BE2C (cell line): Measurements from ENCODE around the gene CGB3.
"Not testable (repeated sequence)": the region's sequence is repeated elsewhere in the genome, so short reads cannot be mapped to it uniquely, and the experiment has no call there.

Source experiments
- DNase-seq: peaks from one replicate; pipeline ENCODE4 v3.0.0-alpha.2; 2020
- H3K27me3 ChIP-seq: fragments of 250-450 bp; sonication (Bioruptor Pico); 2 replicates; pipeline ENCODE4 v1.5.1; 2020; ENCODE audit warnings: mild to moderate bottlenecking
- H3K36me3 ChIP-seq: fragments of 250-450 bp; sonication (Bioruptor Pico); 2 replicates; pipeline ENCODE4 v1.5.1; 2020; ENCODE audit warnings: mild to moderate bottlenecking
- H3K4me1 ChIP-seq: fragments of 250-450 bp; sonication (Bioruptor Pico); 2 replicates; pipeline ENCODE4 v1.5.1; 2020
- H3K4me3 ChIP-seq: 2 replicates; pipeline ENCODE4 v1.5.1; 2011; ENCODE audit warnings: low read depth, low read length
- H3K9me3 ChIP-seq: fragments of 250-450 bp; sonication (Bioruptor Pico); 2 replicates; pipeline ENCODE4 v1.5.1; 2020
- CTCF ChIP-seq: IDR thresholded peaks from 2 replicates; pipeline ENCODE4 v1.5.1; 2012; ENCODE audit warnings: mild to moderate bottlenecking, low read depth, low read length

Gene CGB3

DNA sequence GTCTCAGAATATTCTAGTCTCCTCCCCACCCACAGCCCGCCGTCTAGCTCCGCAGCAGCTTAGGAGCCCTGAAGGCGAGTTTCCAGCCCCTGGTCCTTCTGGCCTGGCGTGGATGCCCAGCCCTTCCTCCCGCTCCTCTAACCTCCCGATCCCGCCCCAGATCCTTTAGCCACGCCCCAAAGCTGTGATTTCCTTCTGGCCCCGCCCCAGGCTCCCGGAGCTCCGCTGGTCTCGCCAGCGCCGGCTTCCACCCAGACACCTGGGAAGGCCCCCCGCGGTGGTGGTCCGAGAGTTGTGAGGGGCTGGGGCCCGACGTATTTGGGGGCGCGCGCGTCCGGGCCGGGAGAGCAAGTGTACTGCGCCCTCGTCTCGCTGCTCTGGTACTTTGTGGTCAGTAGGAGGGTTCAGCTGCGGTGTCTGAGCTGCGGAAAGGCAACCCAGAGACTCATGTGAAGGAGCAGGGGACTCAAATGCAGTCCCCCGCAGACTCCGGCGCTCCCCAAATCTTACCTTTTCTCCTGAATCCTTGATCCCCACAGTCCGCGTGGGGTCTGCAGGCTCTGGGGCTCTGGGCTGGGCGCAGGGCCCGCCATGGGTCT is 33.6 kb upstream of the CGB3 start, which contains the start of gene CGB7:
TSS of gene CGB7 (minus strand) at position 114 of the 599 bp plus-strand sequence. CDS start 2,374 bp downstream, outside the sequence.
- Histone ChIP-seq H3K4me3 (peak within 1 kb of the TSS; percentile 55), H3K36me3 (no peaks in the 10 kb centered on the region), H3K4me1 (peaks cover 12% of the 10 kb centered on the region), H3K27me3 (peaks cover 16% of the 10 kb centered on the region), H3K9me3 (no peaks in the 10 kb centered on the region)
- DNase-seq = peak; percentile 77
- no peak for TF ChIP-seq CTCF

- peak overlapping the region; percentile 55 for H3K4me3 ChIP-seq
- H3K4me1 ChIP-seq = peaks cover 12% of the 10 kb centered on the region
- peaks cover 16% of the 10 kb centered on the region for H3K27me3 ChIP-seq
- H3K36me3 ChIP-seq, H3K9me3 ChIP-seq, DNase-seq: not testable (repeated sequence)
Measured at GRCh38 chr19:49056902-49057596, 32.9 kb upstream of the CGB3 start.

DNA sequence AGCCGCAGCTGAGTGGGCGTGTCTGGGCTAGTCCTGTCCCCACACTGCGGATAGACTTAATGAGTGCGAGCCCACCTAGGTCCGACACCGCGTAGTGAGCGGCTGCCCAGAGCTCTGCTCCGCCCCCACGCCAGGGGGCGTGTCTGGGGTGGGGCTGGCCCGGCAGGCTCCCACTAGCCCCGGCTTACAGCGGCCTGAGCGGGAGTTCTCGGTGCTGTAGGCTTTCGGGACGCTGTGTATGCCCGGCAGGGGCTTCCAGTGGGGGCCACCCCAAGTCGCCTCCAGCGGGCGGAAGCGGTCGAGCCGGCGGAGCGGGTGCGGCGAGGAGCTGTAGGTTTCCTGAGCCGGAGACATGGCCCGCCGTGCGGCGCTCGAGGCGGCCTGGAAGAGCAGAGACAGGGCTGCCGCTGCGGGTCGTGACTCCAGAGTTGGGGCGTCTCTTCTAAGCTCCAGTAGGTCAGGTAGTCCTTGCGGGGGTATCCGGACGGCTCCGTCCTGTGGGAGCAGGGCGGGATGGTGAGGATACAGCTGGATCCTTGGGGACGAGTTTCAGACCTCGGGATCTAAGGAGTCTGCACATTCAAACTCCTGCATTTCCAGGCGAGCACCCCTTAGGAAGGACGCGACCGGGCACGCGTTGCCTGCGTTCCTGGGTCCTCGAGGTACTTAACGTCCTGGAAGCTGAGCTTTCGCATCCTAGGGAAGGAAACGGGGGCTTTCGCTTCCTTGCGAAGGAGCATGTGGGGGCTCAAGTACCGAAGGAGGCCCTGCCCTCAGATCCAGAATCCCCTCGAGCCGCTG is 32.2 kb upstream of the CGB3 start:
- no peaks in the 10 kb centered on the region for H3K36me3 ChIP-seq
- peaks cover 16% of the 10 kb centered on the region for H3K27me3 ChIP-seq
- peaks cover 12% of the 10 kb centered on the region for H3K4me1 ChIP-seq
- peak; percentile 68 for DNase-seq
- H3K4me3 ChIP-seq = peak overlapping the region; percentile 55
- peak; percentile 44 for TF ChIP-seq CTCF
- H3K9me3 ChIP-seq = no peaks in the 10 kb centered on the region

- H3K4me3 ChIP-seq, DNase-seq, H3K4me1 ChIP-seq, H3K27me3 ChIP-seq, H3K9me3 ChIP-seq, H3K36me3 ChIP-seq: not testable (repeated sequence)
Measured at GRCh38 chr19:49050376-49051033, 26.4 kb upstream of the CGB3 start.

- not testable (repeated sequence) for H3K9me3 ChIP-seq, H3K36me3 ChIP-seq, H3K27me3 ChIP-seq, H3K4me1 ChIP-seq, H3K4me3 ChIP-seq, DNase-seq
Measured at GRCh38 chr19:49049834-49050233, 25.7 kb upstream of the CGB3 start.

DNA sequence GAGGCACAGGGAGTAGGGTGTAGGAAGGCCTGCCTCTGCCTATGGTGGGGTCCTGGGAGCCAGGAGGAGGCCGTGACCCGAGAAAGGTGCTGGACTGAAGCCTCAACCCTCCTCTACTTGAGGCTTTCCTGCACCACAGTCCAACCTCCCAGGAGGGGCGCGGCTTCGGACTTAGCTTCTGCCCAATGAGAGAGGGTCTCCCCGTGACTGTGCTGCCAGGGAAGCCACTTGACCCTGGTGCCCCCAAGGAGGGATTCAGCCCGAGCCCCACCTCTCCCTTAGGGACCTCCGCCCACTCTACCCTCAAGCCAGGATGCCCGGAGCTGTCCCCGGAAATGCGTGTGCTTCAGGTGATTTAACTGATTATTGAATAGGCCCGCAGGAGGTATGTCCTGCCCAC is 24.9 kb upstream of the CGB3 start, which contains the start of gene CGB8:
TSS of gene CGB8 (minus strand) at position 101 of the 400 bp plus-strand sequence. CDS start 372 bp downstream, outside the sequence.
- H3K4me3 ChIP-seq, DNase-seq, H3K4me1 ChIP-seq, H3K36me3 ChIP-seq, H3K9me3 ChIP-seq, H3K27me3 ChIP-seq: not testable (repeated sequence)

DNA sequence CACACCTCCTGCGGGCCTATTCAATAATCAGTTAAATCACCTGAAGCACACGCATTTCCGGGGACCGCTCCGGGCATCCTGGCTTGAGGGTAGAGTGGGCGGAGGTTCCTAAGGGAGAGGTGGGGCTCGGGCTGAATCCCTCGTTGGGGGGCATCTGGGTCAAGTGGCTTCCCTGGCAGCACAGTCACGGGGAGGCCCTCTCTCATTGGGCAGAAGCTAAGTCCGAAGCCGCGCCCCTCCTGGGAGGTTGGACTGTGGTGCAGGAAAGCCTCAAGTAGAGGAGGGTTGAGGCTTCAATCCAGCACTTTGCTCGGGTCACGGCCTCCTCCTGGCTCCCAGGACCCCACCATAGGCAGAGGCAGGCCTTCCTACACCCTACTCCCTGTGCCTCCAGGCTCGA is 19.4 kb upstream of the CGB3 start, which contains the start of gene CGB5:
TSS of gene CGB5 (plus strand) at position 301 of the 400 bp plus-strand sequence. CDS start 362 bp downstream, outside the sequence.
- H3K4me3 ChIP-seq, H3K9me3 ChIP-seq, DNase-seq, H3K36me3 ChIP-seq, H3K4me1 ChIP-seq, H3K27me3 ChIP-seq: not testable (repeated sequence)

DNA sequence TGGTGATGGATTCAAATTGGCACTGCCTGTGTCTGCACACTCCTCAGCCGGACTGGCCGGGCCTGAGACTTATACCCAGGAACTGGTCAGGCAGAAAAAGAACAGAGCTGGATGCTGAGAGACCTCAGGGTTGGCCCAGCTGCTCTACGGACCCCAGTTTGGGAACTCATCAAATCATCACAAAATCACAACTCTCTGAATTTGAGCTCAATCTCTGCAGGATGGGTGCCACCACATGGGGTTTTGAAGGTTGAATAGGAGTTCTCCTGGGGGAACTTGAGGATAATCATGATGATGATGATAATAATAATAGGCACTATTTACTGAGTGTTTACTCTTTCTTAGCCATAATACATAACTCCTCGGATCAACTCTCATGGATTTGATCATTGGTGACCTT is 18.5 kb upstream of the CGB3 start:
- not testable (repeated sequence) for DNase-seq, H3K36me3 ChIP-seq, H3K4me3 ChIP-seq, H3K27me3 ChIP-seq, H3K4me1 ChIP-seq, H3K9me3 ChIP-seq

GRCh38 chr19:49042177-49042576 is 18.0 kb upstream of the CGB3 start:
- no peak for TF ChIP-seq CTCF
- H3K36me3 ChIP-seq = no peaks in the 10 kb centered on the region
- no peaks in the 10 kb centered on the region for H3K4me1 ChIP-seq
- DNase-seq = no peak
- no peaks in the 10 kb centered on the region for H3K9me3 ChIP-seq
- H3K4me3 ChIP-seq = no peak overlapping the region
- H3K27me3 ChIP-seq = no peaks in the 10 kb centered on the region

- H3K27me3 ChIP-seq, H3K9me3 ChIP-seq, H3K4me3 ChIP-seq, DNase-seq, H3K4me1 ChIP-seq, H3K36me3 ChIP-seq: not testable (repeated sequence)
Measured at GRCh38 chr19:49039736-49040135, 15.6 kb upstream of the CGB3 start.

DNA sequence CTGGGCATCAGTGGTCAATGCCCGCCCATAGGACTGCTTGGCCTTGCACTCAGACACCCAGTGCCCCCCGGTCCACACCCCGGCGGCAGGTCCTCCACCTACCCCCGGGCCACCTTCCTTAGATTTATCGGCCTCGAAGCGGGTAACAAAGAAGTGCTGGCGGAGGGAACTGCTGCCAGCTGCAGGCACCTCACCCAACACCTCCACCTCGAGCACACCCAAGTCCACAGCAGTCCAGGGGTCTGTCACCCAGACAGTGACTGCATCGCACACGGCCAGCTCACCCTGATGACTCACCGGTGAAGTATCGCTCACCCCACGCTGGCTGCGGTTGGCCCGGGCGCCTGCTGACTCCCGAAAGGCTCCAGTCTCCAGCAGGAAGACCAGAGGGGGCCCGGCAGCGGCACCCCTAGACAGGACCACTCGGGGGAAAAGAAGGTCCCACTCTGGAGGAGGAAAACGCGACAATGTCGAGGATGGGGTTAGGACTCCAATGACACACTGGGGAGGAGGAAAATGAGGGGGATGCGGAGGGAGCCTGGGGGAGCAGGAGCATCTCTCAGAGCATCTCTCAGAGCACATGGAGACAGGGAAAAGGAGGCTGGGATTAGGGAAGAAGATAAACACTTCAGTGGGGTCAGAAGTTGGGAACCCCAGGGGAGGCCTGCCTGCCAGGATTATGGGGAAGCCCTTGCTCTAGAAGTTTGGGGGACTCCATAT is 14.6 kb upstream of the CGB3 start:
- H3K36me3 ChIP-seq, DNase-seq, H3K4me3 ChIP-seq, H3K27me3 ChIP-seq, H3K9me3 ChIP-seq, H3K4me1 ChIP-seq: not testable (repeated sequence)
